Smooth muscle cell (in vitro differentiated cells): ENCODE measurements around the gene TNFRSF1A. TPM values are rescaled to one million over a fixed set of nuclear protein-coding genes. Genes with fewer than 3 reads are reported as not detected.
A peak's percentile ranks its signal among the peaks of the same experiment; 100 is the strongest.

Experiments used
- DNase-seq: peaks from one replicate; lab custom pipeline; 2025; ENCODE audit not compliant: unreplicated experiment; lab: John Stamatoyannopoulos, UW
- H2AFZ ChIP-seq: fragments of 200-600 bp; sonication (generic); 2 replicates; pipeline ENCODE4 v1.6.0; 2016; ENCODE audit warnings: antibody characterized with exemption, low read depth, mild to moderate bottlenecking
- H3F3A ChIP-seq: fragments of 200-600 bp; sonication (generic); 2 replicates; pipeline ENCODE4 v1.6.0; 2017; ENCODE audit warnings: antibody characterized with exemption, low read depth
- H3K27ac ChIP-seq: fragments of 200-600 bp; sonication (generic); 2 replicates; pipeline ENCODE4 v1.5.1; 2016; ENCODE audit warnings: low read depth, mild to moderate bottlenecking
- H3K27me3 ChIP-seq: fragments of 200-600 bp; sonication (generic); 2 replicates; pipeline ENCODE4 v1.6.1; 2016; ENCODE audit warnings: low read depth, mild to moderate bottlenecking
- H3K36me3 ChIP-seq: fragments of 200-600 bp; sonication (generic); 2 replicates; pipeline ENCODE4 v1.5.1; 2016; ENCODE audit warnings: low read depth
- H3K4me1 ChIP-seq: fragments of 200-600 bp; sonication (generic); 2 replicates; pipeline ENCODE4 v1.5.1; 2016; ENCODE audit warnings: low read depth
- H3K4me2 ChIP-seq: fragments of 200-600 bp; sonication (generic); 2 replicates; pipeline ENCODE4 v1.6.0; 2016; ENCODE audit warnings: mild to moderate bottlenecking
- H3K4me3 ChIP-seq: fragments of 200-600 bp; sonication (generic); 2 replicates; pipeline ENCODE4 v1.5.1; 2016; ENCODE audit warnings: mild to moderate bottlenecking
- H3K79me2 ChIP-seq: fragments of 200-600 bp; sonication (generic); 2 replicates; pipeline ENCODE4 v1.6.0; 2016; ENCODE audit warnings: low read depth, mild to moderate bottlenecking
- H3K9ac ChIP-seq: fragments of 200-600 bp; sonication (generic); 2 replicates; pipeline ENCODE4 v1.6.0; 2016; ENCODE audit warnings: low read depth
- H3K9me3 ChIP-seq: fragments of 200-600 bp; sonication (generic); replicated peaks from 2 replicates; pipeline ENCODE4 v1.5.1; 2016; ENCODE audit warnings: low read depth
- H4K20me1 ChIP-seq: fragments of 200-600 bp; sonication (generic); 2 replicates; pipeline ENCODE4 v1.6.0; 2016; ENCODE audit warnings: low read depth
- CTCF ChIP-seq: fragments of 200-600 bp; sonication (generic); IDR thresholded peaks from 2 replicates; pipeline ENCODE4 v1.5.1; 2017; ENCODE audit warnings: borderline replicate concordance, mild to moderate bottlenecking, antibody characterized with exemption; ENCODE audit not compliant: insufficient read depth, poor library complexity, severe bottlenecking
- WGBS: methylation state at CpG from one replicate; pipeline ENCODE4 v1.1.7; 2016; ENCODE audit warnings: low lambda C conversion rate; 5-methylcytosine and 5-hydroxymethylcytosine counted together
- polyA plus RNA-seq: library from polyadenylated mRNA; unstranded; fragments of >200 nt; fragmentation: Nextera tagmentation; extraction: Ambion mirVana; gene quantifications from 2 replicates; pipeline ENCODE4 v1.2.1, GENCODE V29; 2016
- total RNA-seq: library from RNA; depleted of rRNA; stranded (reverse); fragments of >200 nt; gene quantifications from 2 replicates; pipeline ENCODE4 v1.2.3, GENCODE V29; 2014

The TNFRSF1A gene
- total and polyA plus RNA-seq, 2 experiments from 2014 or later = 110 to 144 TPM

- Histone ChIP-seq H3K79me2 (no peaks in the 10 kb centered on the region), H3K27me3 (no peaks in the 10 kb centered on the region), H3K4me1 (peaks cover 51% of the 10 kb centered on the region), H3K4me3 (no peak overlapping the region), H4K20me1 (no peaks in the 10 kb centered on the region), H3F3A (peaks cover 9% of the 10 kb centered on the region), H3K9me3 (no peaks in the 10 kb centered on the region), H3K36me3 (no peaks in the 10 kb centered on the region), H3K4me2 (no peak overlapping the region), H3K9ac (no peak overlapping the region), H3K27ac (no peak overlapping the region), H2AFZ (no peak overlapping the region)
- 73% methylated on average over 5 of the region's 7 CpGs for WGBS
- no peak for DNase-seq
- TF ChIP-seq CTCF = no peak
Observed at GRCh38 chr12:6374786-6375160, 32.9 kb upstream of the TNFRSF1A start.

- DNase-seq = no peak
- Histone ChIP-seq H3K4me2 (no peak overlapping the region), H3K27ac (no peak overlapping the region), H2AFZ (no peak overlapping the region), H3K79me2 (no peaks in the 10 kb centered on the region), H4K20me1 (no peaks in the 10 kb centered on the region), H3K9me3 (no peaks in the 10 kb centered on the region), H3K4me1 (peaks cover 51% of the 10 kb centered on the region), H3F3A (peaks cover 9% of the 10 kb centered on the region), H3K27me3 (no peaks in the 10 kb centered on the region), H3K36me3 (no peaks in the 10 kb centered on the region), H3K9ac (no peak overlapping the region), H3K4me3 (peak overlapping the region; percentile 19)
- WGBS = 67% methylated on average over 24 of the region's 24 CpGs
- no peak for TF ChIP-seq CTCF
Observed at GRCh38 chr12:6374028-6374785, 32.3 kb upstream of the TNFRSF1A start.

GRCh38 chr12:6373022-6373787 lies 31.3 kb upstream of the TNFRSF1A start:
- H4K20me1 ChIP-seq = no peaks in the 10 kb centered on the region
- DNase-seq = no peak
- H3K79me2 ChIP-seq = no peaks in the 10 kb centered on the region
- 30% methylated on average over 14 of the region's 14 CpGs for WGBS
- H3K27me3 ChIP-seq = no peaks in the 10 kb centered on the region
- H3F3A ChIP-seq = peaks cover 9% of the 10 kb centered on the region
- no peaks in the 10 kb centered on the region for H3K36me3 ChIP-seq
- peak overlapping the region; percentile 86 for H3K27ac ChIP-seq
- H3K9ac ChIP-seq = no peak overlapping the region
- TF ChIP-seq CTCF = no peak
- H3K9me3 ChIP-seq = no peaks in the 10 kb centered on the region
- H3K4me1 ChIP-seq = peaks cover 51% of the 10 kb centered on the region
- H3K4me2 ChIP-seq = peak overlapping the region; percentile 78
- H2AFZ ChIP-seq = no peak overlapping the region
- no peak overlapping the region for H3K4me3 ChIP-seq
